GM18951 (cell line): ENCODE measurements around the gene MAOA.

Experiments used
- POLR2A ChIP-seq: IDR thresholded peaks from 4 replicates; pipeline ENCODE4 v1.6.1; 2011; ENCODE audit warnings: mild to moderate bottlenecking; ENCODE audit not compliant: insufficient read length, insufficient read depth; ENCODE audit errors: extremely low read depth
- in situ Hi-C: fragments of 300-500 bp; cut with MboI; formaldehyde crosslinking; loops from one replicate; pipeline ENCODE4 v1.12.0; 2022; ENCODE audit warnings: low sequenced_read_pairs, mixed read lengths, inconsistent platforms; ENCODE audit not compliant: unreplicated experiment

Gene MAOA

GRCh38 chrX:43676971-43677572 lies 21.0 kb downstream of the MAOA start:
- in situ Hi-C loops: no loop called here
- TF ChIP-seq POLR2A: no peak

GRCh38 chrX:43677993-43678392 lies 21.9 kb downstream of the MAOA start:
- no peak for TF ChIP-seq POLR2A
- in situ Hi-C loops: no loop called here

- in situ Hi-C loops: no loop called here
- TF ChIP-seq POLR2A: no peak
Measured at GRCh38 chrX:43679058-43679457, 23.0 kb downstream of the MAOA start.

GRCh38 chrX:43679778-43680177 lies 23.7 kb downstream of the MAOA start:
- in situ Hi-C loops: no loop called here
- TF ChIP-seq POLR2A: no peak

GRCh38 chrX:43682726-43683125 lies 26.6 kb downstream of the MAOA start:
- in situ Hi-C loops: no loop called here
- TF ChIP-seq POLR2A: no peak

GRCh38 chrX:43685221-43685620 lies 29.1 kb downstream of the MAOA start:
- TF ChIP-seq POLR2A: no peak
- in situ Hi-C loops: no loop called here

- in situ Hi-C loops: no loop called here
Measured at GRCh38 chrX:43688586-43688985, 32.5 kb downstream of the MAOA start.

GRCh38 chrX:43693602-43694406 lies 37.7 kb downstream of the MAOA start:
- in situ Hi-C loops: no loop called here
- TF ChIP-seq POLR2A: no peak

More at GRCh38 chrX:43688586-43688985, 32.5 kb downstream of the MAOA start:
- TF ChIP-seq POLR2A: no peak

- in situ Hi-C loops: no loop called here
- TF ChIP-seq POLR2A: no peak
Measured at GRCh38 chrX:43699475-43699874, 43.4 kb downstream of the MAOA start.

- in situ Hi-C loops: no loop called here
- TF ChIP-seq POLR2A: no peak
Measured at GRCh38 chrX:43702079-43702524, 46.0 kb downstream of the MAOA start.

- no peak for TF ChIP-seq POLR2A
- in situ Hi-C loops: no loop called here
Measured at GRCh38 chrX:43702660-43703059, 46.6 kb downstream of the MAOA start.

GRCh38 chrX:43703211-43703791 lies 47.2 kb downstream of the MAOA start:
- in situ Hi-C loops: no loop called here
- TF ChIP-seq POLR2A: no peak

GRCh38 chrX:43706786-43707370 lies 50.8 kb downstream of the MAOA start:
- no peak for TF ChIP-seq POLR2A
- in situ Hi-C loops: no loop called here
